ENCODE results near the gene LRRC74A. TPM values are rescaled to one million over a fixed set of nuclear protein-coding genes. Genes with fewer than 3 reads are reported as not detected.

Gene LRRC74A
- total and polyA plus RNA-seq, 9 of the 15 experiments (the other 6 are each of a cell fraction or from before 2014, with no cell fraction given) = not detected

DNA sequence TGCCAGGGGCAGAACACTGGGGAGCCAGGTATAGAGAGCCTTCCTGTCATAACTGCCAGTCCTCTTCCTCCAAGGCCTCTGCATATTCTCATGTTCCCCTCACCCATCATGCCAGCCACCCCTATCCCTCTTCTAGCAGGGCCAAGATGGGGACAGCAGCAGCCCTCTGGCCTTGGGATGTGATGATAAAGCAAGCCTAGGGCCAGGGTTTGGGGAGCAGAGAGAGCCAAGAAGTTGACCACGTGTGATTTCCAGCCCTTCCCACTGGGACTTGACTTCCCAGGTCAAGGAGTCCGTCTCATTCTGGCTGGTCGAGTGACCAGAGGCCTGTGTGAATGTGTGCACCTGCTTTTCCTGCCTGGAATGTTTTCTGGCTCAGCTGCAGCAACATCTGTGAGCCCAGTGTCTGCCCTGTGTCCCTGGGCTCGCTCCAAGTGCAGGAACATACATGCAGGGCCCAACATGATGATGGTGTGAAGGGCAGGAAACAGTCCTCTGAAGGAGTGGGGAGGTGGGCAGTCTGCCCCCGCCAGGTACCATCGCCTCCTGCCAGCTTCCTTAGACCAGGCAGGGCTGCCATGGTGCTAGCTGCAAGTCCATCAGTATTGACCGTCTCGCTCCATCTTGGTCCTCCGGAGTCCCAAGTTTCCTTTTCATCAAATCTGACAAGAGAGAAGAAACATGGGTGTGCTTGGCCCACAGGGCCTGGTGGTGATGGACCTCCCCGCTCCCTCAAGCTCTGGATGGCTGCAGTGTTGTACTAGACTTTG lies 43.9 kb upstream of the LRRC74A start:
- peaks cover 13% of the 10 kb centered on the region; the same call in 2 of the 3 replicates for H3K36me3 ChIP-seq (ENCODE audit: control insufficient read depth, insufficient read depth, low read length)
- DNase-seq (ENCODE audit: extremely low read depth in 1 of 4, low spot score in 3 of 4) = no peak

More for the DNA sequence above, 43.9 kb upstream of the LRRC74A start:
- no peak overlapping the region for H2AFZ ChIP-seq (ENCODE audit: low read depth, low read length)
- BruUV-seq (replicated peaks) = no TSS peak
- no peak for TF ChIP-seq ZNF253 (CRISPR knock-in tag; conservative IDR thresholded peaks at IDR 0.05)
- no peak for TF ChIP-seq PHB2 (IDR thresholded peaks at IDR 0.05; ENCODE audit: low read depth)
- TF ChIP-seq TBL1XR1 (IDR thresholded peaks at IDR 0.05; ENCODE audit: low read length in 2 of 2) = no peak
- TF ChIP-seq, protein P1, sequence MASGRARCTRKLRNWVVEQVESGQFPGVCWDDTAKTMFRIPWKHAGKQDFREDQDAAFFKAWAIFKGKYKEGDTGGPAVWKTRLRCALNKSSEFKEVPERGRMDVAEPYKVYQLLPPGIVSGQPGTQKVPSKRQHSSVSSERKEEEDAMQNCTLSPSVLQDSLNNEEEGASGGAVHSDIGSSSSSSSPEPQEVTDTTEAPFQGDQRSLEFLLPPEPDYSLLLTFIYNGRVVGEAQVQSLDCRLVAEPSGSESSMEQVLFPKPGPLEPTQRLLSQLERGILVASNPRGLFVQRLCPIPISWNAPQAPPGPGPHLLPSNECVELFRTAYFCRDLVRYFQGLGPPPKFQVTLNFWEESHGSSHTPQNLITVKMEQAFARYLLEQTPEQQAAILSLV (tag; IDR thresholded peaks at IDR 0.05) = no peak
- TF ChIP-seq PTTG1 (tag; IDR thresholded peaks at IDR 0.05; ENCODE audit: low read depth) = no peak
- TF ChIP-seq, protein P2, sequence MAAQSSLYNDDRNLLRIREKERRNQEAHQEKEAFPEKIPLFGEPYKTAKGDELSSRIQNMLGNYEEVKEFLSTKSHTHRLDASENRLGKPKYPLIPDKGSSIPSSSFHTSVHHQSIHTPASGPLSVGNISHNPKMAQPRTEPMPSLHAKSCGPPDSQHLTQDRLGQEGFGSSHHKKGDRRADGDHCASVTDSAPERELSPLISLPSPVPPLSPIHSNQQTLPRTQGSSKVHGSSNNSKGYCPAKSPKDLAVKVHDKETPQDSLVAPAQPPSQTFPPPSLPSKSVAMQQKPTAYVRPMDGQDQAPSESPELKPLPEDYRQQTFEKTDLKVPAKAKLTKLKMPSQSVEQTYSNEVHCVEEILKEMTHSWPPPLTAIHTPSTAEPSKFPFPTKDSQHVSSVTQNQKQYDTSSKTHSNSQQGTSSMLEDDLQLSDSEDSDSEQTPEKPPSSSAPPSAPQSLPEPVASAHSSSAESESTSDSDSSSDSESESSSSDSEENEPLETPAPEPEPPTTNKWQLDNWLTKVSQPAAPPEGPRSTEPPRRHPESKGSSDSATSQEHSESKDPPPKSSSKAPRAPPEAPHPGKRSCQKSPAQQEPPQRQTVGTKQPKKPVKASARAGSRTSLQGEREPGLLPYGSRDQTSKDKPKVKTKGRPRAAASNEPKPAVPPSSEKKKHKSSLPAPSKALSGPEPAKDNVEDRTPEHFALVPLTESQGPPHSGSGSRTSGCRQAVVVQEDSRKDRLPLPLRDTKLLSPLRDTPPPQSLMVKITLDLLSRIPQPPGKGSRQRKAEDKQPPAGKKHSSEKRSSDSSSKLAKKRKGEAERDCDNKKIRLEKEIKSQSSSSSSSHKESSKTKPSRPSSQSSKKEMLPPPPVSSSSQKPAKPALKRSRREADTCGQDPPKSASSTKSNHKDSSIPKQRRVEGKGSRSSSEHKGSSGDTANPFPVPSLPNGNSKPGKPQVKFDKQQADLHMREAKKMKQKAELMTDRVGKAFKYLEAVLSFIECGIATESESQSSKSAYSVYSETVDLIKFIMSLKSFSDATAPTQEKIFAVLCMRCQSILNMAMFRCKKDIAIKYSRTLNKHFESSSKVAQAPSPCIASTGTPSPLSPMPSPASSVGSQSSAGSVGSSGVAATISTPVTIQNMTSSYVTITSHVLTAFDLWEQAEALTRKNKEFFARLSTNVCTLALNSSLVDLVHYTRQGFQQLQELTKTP (IDR thresholded peaks at IDR 0.05; ENCODE audit: low read depth in 1 of 2, partially characterized antibody in 2 of 2) = no peak
- H4K20me1 ChIP-seq (replicated peaks; ENCODE audit: control insufficient read depth, insufficient read depth, low read length) = no peaks in the 10 kb centered on the region
- 76% methylated on average over 9 of the region's 10 CpGs for WGBS (ENCODE audit: insufficient coverage, low coverage, missing lambda C conversion rate)
- H3K4me1 ChIP-seq (replicated peaks in 1 of 2; ENCODE audit: control insufficient read depth in 2 of 2, insufficient read depth in 2 of 2, low read length in 2 of 2) = peaks cover 9 to 11% of the 10 kb centered on the region in 2 experiments
- no peaks in the 10 kb centered on the region for H3K79me2 ChIP-seq (ENCODE audit: control insufficient read depth, insufficient read depth, low read length)
- ATAC-seq (no peak), FAIRE-seq (no peak)
- ChIA-PET CTCF (ENCODE audit: low intra/inter-chr PET ratio) (no interaction called here), POLR2A (interaction anchor here (0.7 to 0.8 kb wide), 2 partner anchors 10 to 72 kb away, joined by 3 to 5 read pairs; no protein-coding TSS in a partner anchor)
- H3K9ac ChIP-seq (ENCODE audit: insufficient read depth in 1 of 2, low read depth in 2 of 2, low read length in 2 of 2) = no peak overlapping the region; a peak in 1 of 4 replicates
- no peak overlapping the region for H3K27ac ChIP-seq (ENCODE audit: extremely low read depth, low read depth, low read length)
- no peaks in the 10 kb centered on the region for H3K9me3 ChIP-seq (replicated peaks; ENCODE audit: control insufficient read depth, insufficient read depth, low read depth, low read length)
- intact Hi-C loops (cut with micrococcal nuclease) = no loop called here
- no peaks in the 10 kb centered on the region for H3K9me1 ChIP-seq (ENCODE audit: control insufficient read depth, insufficient read depth, low read length)
- H3K4me3 ChIP-seq = no peak overlapping the region
- H3K4me2 ChIP-seq (ENCODE audit: insufficient read depth, low read length) = no peak overlapping the region
- in situ Hi-C loops (cut with MboI) = loop anchor here (5.0 kb wide), 1 partner anchor 70 kb away; no protein-coding TSS in a partner anchor
- H3K27me3 ChIP-seq (ENCODE audit: control insufficient read depth in 2 of 2, insufficient read depth in 2 of 2, low read length in 2 of 2) = no peaks in the 10 kb centered on the region

Data from K562 (cell line).